Fibroblast of the aortic adventitia (primary cell): ENCODE data around the gene MOV10L1. TPM values are rescaled to one million over a fixed set of nuclear protein-coding genes. Genes with fewer than 3 reads are reported as not detected.

ENCODE experiments used
- DNase-seq: peaks from one replicate; pipeline ENCODE4 v3.0.0-alpha.2; 2010; ENCODE audit warnings: low read depth
- H3K4me3 ChIP-seq: 2 replicates; pipeline ENCODE4 v1.5.1; 2011; ENCODE audit warnings: low read depth, mild to moderate bottlenecking, control low read depth, low read length, moderate library complexity
- total RNA-seq: library from RNA; depleted of rRNA; stranded (reverse); fragments of >200 nt; gene quantifications from 2 replicates; pipeline ENCODE4 v1.2.3, GENCODE V29; 2012; ENCODE audit warnings: low replicate concordance
- TF ChIP-seq, protein P1 (sequence below): IDR thresholded peaks from 2 replicates; pipeline ENCODE4 v1.5.1; 2011; ENCODE audit warnings: mild to moderate bottlenecking, low read length, control low read depth, inconsistent platforms; ENCODE audit not compliant: insufficient read depth

The MOV10L1 gene
- total RNA-seq, 1 donor = 5.1 TPM

DNA sequence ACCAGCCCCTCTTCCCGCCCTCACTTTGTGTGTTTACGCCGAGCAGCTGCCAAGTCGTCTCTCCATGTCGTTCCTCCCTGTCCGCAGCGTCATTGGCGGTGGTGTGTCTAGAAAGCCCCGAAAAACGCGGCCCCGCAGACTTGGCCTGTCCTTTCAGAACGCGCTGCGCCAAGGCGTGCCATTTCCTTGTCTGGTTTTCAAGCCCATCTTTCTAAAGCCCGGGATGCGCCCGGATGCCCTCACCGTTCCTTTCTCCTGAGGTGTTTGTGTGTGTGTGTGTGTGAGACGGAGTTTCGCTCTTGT is 557 bp downstream of the MOV10L1 start:
- no peak overlapping the region for H3K4me3 ChIP-seq
- TF ChIP-seq, protein P1, sequence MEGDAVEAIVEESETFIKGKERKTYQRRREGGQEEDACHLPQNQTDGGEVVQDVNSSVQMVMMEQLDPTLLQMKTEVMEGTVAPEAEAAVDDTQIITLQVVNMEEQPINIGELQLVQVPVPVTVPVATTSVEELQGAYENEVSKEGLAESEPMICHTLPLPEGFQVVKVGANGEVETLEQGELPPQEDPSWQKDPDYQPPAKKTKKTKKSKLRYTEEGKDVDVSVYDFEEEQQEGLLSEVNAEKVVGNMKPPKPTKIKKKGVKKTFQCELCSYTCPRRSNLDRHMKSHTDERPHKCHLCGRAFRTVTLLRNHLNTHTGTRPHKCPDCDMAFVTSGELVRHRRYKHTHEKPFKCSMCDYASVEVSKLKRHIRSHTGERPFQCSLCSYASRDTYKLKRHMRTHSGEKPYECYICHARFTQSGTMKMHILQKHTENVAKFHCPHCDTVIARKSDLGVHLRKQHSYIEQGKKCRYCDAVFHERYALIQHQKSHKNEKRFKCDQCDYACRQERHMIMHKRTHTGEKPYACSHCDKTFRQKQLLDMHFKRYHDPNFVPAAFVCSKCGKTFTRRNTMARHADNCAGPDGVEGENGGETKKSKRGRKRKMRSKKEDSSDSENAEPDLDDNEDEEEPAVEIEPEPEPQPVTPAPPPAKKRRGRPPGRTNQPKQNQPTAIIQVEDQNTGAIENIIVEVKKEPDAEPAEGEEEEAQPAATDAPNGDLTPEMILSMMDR = no peak
- no peak for DNase-seq

DNA sequence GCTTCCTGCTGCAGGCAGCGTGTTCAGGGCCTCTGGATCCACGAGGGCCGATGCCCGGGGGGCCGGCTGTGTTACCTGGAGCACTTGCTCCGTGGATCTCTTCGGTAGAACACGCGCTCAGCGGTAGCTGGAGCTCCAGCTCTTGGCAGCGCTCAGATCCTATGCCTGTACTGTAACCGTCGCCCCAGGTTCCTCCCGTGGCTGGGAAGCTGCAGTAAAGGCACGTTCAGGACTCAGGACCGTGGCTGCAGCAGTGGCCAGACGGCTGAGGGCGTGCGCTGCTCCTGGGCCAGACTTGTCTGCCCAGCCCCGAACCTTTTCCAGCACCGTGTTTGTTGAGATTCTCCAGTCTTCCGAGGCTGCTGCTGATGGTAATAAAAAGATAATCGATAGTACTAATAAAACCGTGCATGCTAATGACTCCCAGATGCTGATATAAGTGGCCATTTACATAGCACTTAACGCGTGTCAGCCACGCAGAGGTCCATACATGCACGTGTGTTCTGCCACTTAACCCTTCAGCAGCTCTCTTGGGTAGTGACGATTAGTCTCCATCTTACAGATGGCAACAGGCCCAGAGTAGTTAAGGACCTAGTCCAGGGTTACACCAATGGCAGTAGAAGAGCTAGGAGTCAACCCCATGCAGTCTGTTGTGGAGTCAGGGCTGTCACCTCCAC is 1.4 kb downstream of the MOV10L1 start:
- no peak for DNase-seq
- TF ChIP-seq, protein P1 = no peak
- no peak overlapping the region for H3K4me3 ChIP-seq

GRCh38 chr22:50092342-50092741 is 2.5 kb downstream of the MOV10L1 start:
- H3K4me3 ChIP-seq = no peak overlapping the region
- DNase-seq = no peak
- TF ChIP-seq, protein P1 = no peak

- DNase-seq = no peak
- no peak overlapping the region for H3K4me3 ChIP-seq
- TF ChIP-seq, protein P1 = no peak
These were observed 8.2 kb downstream of the MOV10L1 start for GRCh38 chr22:50098052-50098451.

GRCh38 chr22:50101870-50102565 is 12.2 kb downstream of the MOV10L1 start:
- TF ChIP-seq, protein P1 = no peak
- DNase-seq = no peak
- H3K4me3 ChIP-seq = no peak overlapping the region

DNA sequence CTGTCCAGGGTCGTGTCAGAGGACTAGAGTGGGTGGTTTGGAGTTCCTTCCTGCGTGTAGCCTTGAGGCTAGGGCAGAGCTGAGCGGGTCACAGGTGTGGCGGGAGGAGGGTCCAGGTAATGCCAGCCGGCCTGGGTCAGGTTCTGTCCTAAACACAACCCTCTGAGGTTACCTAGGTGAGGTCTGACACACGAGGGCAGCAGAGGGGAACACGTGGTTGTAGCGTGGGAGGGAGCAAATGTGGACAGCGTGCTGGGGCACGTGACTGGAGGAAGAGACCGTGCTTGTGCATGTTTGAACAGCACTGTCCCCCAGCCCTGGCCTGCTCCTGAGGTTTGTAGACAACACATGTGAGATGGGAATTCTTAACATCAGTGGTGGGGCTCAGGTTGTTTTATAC is 13.1 kb downstream of the MOV10L1 start:
- no peak overlapping the region for H3K4me3 ChIP-seq
- no peak for DNase-seq
- TF ChIP-seq, protein P1 = no peak

DNA sequence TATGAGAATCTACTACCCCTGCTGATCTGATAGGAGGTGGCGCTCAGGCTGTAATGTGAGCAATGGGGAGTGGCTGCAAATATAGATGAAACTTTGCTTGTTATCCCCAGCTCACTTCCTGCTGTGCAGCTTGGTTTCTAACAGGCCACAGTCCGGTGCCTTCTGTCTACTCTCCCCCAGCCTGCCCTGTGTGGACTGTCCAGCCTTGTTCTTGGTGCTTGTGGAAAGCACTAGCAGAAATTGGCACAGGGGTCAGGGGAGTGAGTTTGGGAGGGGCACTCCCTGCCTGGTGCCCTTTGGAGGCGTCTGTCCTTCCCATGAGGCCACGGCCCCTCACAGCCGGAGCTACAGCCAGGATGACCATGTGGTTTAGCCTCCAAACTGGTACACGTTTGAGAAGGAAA is 14.3 kb downstream of the MOV10L1 start:
- no peak for DNase-seq
- no peak overlapping the region for H3K4me3 ChIP-seq
- TF ChIP-seq, protein P1 = no peak
